Keratinocyte (primary cell): Measurements from ENCODE around the gene LHPP.

ENCODE experiments used
- CTCF ChIP-seq, 3 experiments: IDR thresholded peaks in 1 of 3; conservative IDR thresholded peaks in 1 of 3; optimal IDR thresholded peaks in 1 of 3; 2 replicates in 2 of 3; 3 replicates in 1 of 3; pipeline versions ENCODE3 to v1.5.1; 2011; ENCODE audit warnings: low read length in 3 of 3, mild to moderate bottlenecking in 3 of 3, moderate library complexity in 2 of 3, control low read depth in 1 of 3, inconsistent platforms in 1 of 3; ENCODE audit not compliant: insufficient read depth in 2 of 3; ENCODE audit errors: extremely low read depth in 1 of 3
- EZH2 ChIP-seq: IDR thresholded peaks from one replicate; pipeline ENCODE4 v1.6.1; 2012; ENCODE audit warnings: inconsistent platforms, mild to moderate bottlenecking, low read length, moderate library complexity

GRCh38 chr10:124450783-124451057 lies 10.9 kb upstream of the LHPP start:
- no peak for TF ChIP-seq CTCF (optimal IDR thresholded peaks at IDR 0.05 in 1 of 3, IDR thresholded peaks at IDR 0.05 in 1 of 3, conservative IDR thresholded peaks at IDR 0.05 in 1 of 3; ENCODE audit: extremely low read depth in 1 of 3, insufficient read depth in 2 of 3, low read length in 3 of 3)
- TF ChIP-seq EZH2, result no peak
